ENCODE data around the gene GCKR.
"Not testable (repeated sequence)": the region's sequence is repeated elsewhere in the genome, so short reads cannot be mapped to it uniquely, and the experiment has no call there.

The GCKR gene

GRCh38 chr2:27554451-27554850 is 57.8 kb downstream of the GCKR start:
- not testable (repeated sequence) for H3K4me1 ChIP-seq (ENCODE audit: control insufficient read depth, insufficient read depth, low read length); H3K27me3 ChIP-seq (ENCODE audit: control insufficient read depth, insufficient read depth, low read length); H3K27ac ChIP-seq (ENCODE audit: low read depth, low read length); H3K9ac ChIP-seq (ENCODE audit: low read length); H3K4me3 ChIP-seq (ENCODE audit: low read length); H3K36me3 ChIP-seq (ENCODE audit: control insufficient read depth, insufficient read depth, low read length)

- H3K4me1 ChIP-seq (ENCODE audit: control insufficient read depth, insufficient read depth, low read length): no peaks in the 10 kb centered on the region
- no peak overlapping the region for H3K27ac ChIP-seq (ENCODE audit: low read depth, low read length)
- no peak overlapping the region for H3K9ac ChIP-seq (ENCODE audit: low read length)
- no peaks in the 10 kb centered on the region for H3K27me3 ChIP-seq (ENCODE audit: control insufficient read depth, insufficient read depth, low read length)
- H3K4me3 ChIP-seq (ENCODE audit: low read length): no peak overlapping the region
- no peaks in the 10 kb centered on the region for H3K36me3 ChIP-seq (ENCODE audit: control insufficient read depth, insufficient read depth, low read length)
Measured at GRCh38 chr2:27559228-27559627, 62.6 kb downstream of the GCKR start.

GRCh38 chr2:27561060-27561459 is 64.4 kb downstream of the GCKR start:
- Histone ChIP-seq H3K4me1 (ENCODE audit: control insufficient read depth, insufficient read depth, low read length) (no peaks in the 10 kb centered on the region), H3K27me3 (ENCODE audit: control insufficient read depth, insufficient read depth, low read length) (no peaks in the 10 kb centered on the region), H3K9ac (ENCODE audit: low read length) (no peak overlapping the region), H3K36me3 (ENCODE audit: control insufficient read depth, insufficient read depth, low read length) (no peaks in the 10 kb centered on the region), H3K4me3 (ENCODE audit: low read length) (no peak overlapping the region), H3K27ac (ENCODE audit: low read depth, low read length) (no peak overlapping the region)

GRCh38 chr2:27566628-27567027 is 70.0 kb downstream of the GCKR start:
- Histone ChIP-seq H3K4me1 (ENCODE audit: control insufficient read depth, insufficient read depth, low read length) (no peaks in the 10 kb centered on the region), H3K4me3 (ENCODE audit: low read length) (no peak overlapping the region)

GRCh38 chr2:27569398-27569797 is 72.8 kb downstream of the GCKR start:
- Histone ChIP-seq H3K36me3 (ENCODE audit: control insufficient read depth, insufficient read depth, low read length) (no peaks in the 10 kb centered on the region), H3K27me3 (ENCODE audit: control insufficient read depth, insufficient read depth, low read length) (no peaks in the 10 kb centered on the region), H3K4me3 (ENCODE audit: low read length) (no peak overlapping the region)

More at GRCh38 chr2:27566628-27567027, 70.0 kb downstream of the GCKR start:
- Histone ChIP-seq H3K36me3 (ENCODE audit: control insufficient read depth, insufficient read depth, low read length) (no peaks in the 10 kb centered on the region), H3K27me3 (ENCODE audit: control insufficient read depth, insufficient read depth, low read length) (no peaks in the 10 kb centered on the region), H3K9ac (ENCODE audit: low read length) (no peak overlapping the region), H3K27ac (ENCODE audit: low read depth, low read length) (no peak overlapping the region)

GRCh38 chr2:27571197-27571596 is 74.6 kb downstream of the GCKR start:
- no peaks in the 10 kb centered on the region for H3K27me3 ChIP-seq (ENCODE audit: control insufficient read depth, insufficient read depth, low read length)
- H3K27ac ChIP-seq (ENCODE audit: low read depth, low read length): no peak overlapping the region
- no peak overlapping the region for H3K4me3 ChIP-seq (ENCODE audit: low read length)
- H3K36me3 ChIP-seq (ENCODE audit: control insufficient read depth, insufficient read depth, low read length): no peaks in the 10 kb centered on the region
- no peak overlapping the region for H3K9ac ChIP-seq (ENCODE audit: low read length)
- H3K4me1 ChIP-seq (ENCODE audit: control insufficient read depth, insufficient read depth, low read length): no peaks in the 10 kb centered on the region

More at GRCh38 chr2:27569398-27569797, 72.8 kb downstream of the GCKR start:
- H3K9ac ChIP-seq (ENCODE audit: low read length): no peak overlapping the region
- no peaks in the 10 kb centered on the region for H3K4me1 ChIP-seq (ENCODE audit: control insufficient read depth, insufficient read depth, low read length)
- no peak overlapping the region for H3K27ac ChIP-seq (ENCODE audit: low read depth, low read length)

- Histone ChIP-seq H3K27me3 (ENCODE audit: control insufficient read depth, insufficient read depth, low read length) (no peaks in the 10 kb centered on the region), H3K4me1 (ENCODE audit: control insufficient read depth, insufficient read depth, low read length) (no peaks in the 10 kb centered on the region), H3K36me3 (ENCODE audit: control insufficient read depth, insufficient read depth, low read length) (no peaks in the 10 kb centered on the region), H3K4me3 (ENCODE audit: low read length) (no peak overlapping the region), H3K27ac (ENCODE audit: low read depth, low read length) (no peak overlapping the region), H3K9ac (ENCODE audit: low read length) (no peak overlapping the region)
Measured at GRCh38 chr2:27571681-27572080, 75.0 kb downstream of the GCKR start.

- Histone ChIP-seq H3K9ac (ENCODE audit: low read length) (no peak overlapping the region), H3K4me1 (ENCODE audit: control insufficient read depth, insufficient read depth, low read length) (no peaks in the 10 kb centered on the region), H3K36me3 (ENCODE audit: control insufficient read depth, insufficient read depth, low read length) (no peaks in the 10 kb centered on the region), H3K27me3 (ENCODE audit: control insufficient read depth, insufficient read depth, low read length) (no peaks in the 10 kb centered on the region), H3K4me3 (ENCODE audit: low read length) (no peak overlapping the region), H3K27ac (ENCODE audit: low read depth, low read length) (no peak overlapping the region)
Measured at GRCh38 chr2:27572439-27572838, 75.8 kb downstream of the GCKR start.

- Histone ChIP-seq H3K27me3 (ENCODE audit: control insufficient read depth, insufficient read depth, low read length) (no peaks in the 10 kb centered on the region), H3K4me3 (ENCODE audit: low read length) (no peak overlapping the region), H3K4me1 (ENCODE audit: control insufficient read depth, insufficient read depth, low read length) (no peaks in the 10 kb centered on the region), H3K9ac (ENCODE audit: low read length) (no peak overlapping the region), H3K27ac (ENCODE audit: low read depth, low read length) (no peak overlapping the region), H3K36me3 (ENCODE audit: control insufficient read depth, insufficient read depth, low read length) (no peaks in the 10 kb centered on the region)
Measured at GRCh38 chr2:27572998-27573429, 76.4 kb downstream of the GCKR start.
